HG03097 (cell line): ENCODE results near the gene PPM1E.

Source experiments
- ATAC-seq: cut with Tn5 transposase; IDR thresholded peaks from one replicate; pipeline ENCODE4 v1.9.1; 2021; ENCODE audit not compliant: unreplicated experiment, low FRiP score

The PPM1E gene

GRCh38 chr17:58993311-58993710 lies 237.7 kb downstream of the PPM1E start:
- no peak for ATAC-seq

- ATAC-seq: no peak
Observed at GRCh38 chr17:58995247-58995940, 239.7 kb downstream of the PPM1E start.

- no peak for ATAC-seq
Observed at GRCh38 chr17:58996968-58997367, 241.3 kb downstream of the PPM1E start.

- ATAC-seq: no peak
Observed at GRCh38 chr17:58997756-58998553, 242.3 kb downstream of the PPM1E start.

- ATAC-seq: no peak
Observed at GRCh38 chr17:58998871-58999270, 243.2 kb downstream of the PPM1E start.

- no peak for ATAC-seq
Observed at GRCh38 chr17:58999500-58999899, 243.8 kb downstream of the PPM1E start.

GRCh38 chr17:59000022-59000421 lies 244.4 kb downstream of the PPM1E start:
- no peak for ATAC-seq

GRCh38 chr17:59001158-59001814 lies 245.6 kb downstream of the PPM1E start:
- peak; percentile 68 for ATAC-seq

- ATAC-seq: no peak
Observed at GRCh38 chr17:59002126-59002525, 246.5 kb downstream of the PPM1E start.

GRCh38 chr17:59002848-59003247 lies 247.2 kb downstream of the PPM1E start:
- no peak for ATAC-seq

GRCh38 chr17:59003860-59004259 lies 248.2 kb downstream of the PPM1E start:
- no peak for ATAC-seq

- ATAC-seq: no peak
Observed at GRCh38 chr17:59004338-59005111, 248.9 kb downstream of the PPM1E start.

GRCh38 chr17:59007995-59008394 lies 252.3 kb downstream of the PPM1E start:
- ATAC-seq: no peak

- no peak for ATAC-seq
Observed at GRCh38 chr17:59008737-59009136, 253.1 kb downstream of the PPM1E start.

- no peak for ATAC-seq
Observed at GRCh38 chr17:59010026-59010425, 254.4 kb downstream of the PPM1E start.

- no peak for ATAC-seq
Observed at GRCh38 chr17:59011975-59012374, 256.3 kb downstream of the PPM1E start.

- ATAC-seq: no peak
Observed at GRCh38 chr17:59018019-59018418, 262.4 kb downstream of the PPM1E start.

GRCh38 chr17:59024916-59025315 lies 269.3 kb downstream of the PPM1E start:
- no peak for ATAC-seq

- no peak for ATAC-seq
Observed at GRCh38 chr17:59026176-59026939, 270.7 kb downstream of the PPM1E start.

- no peak for ATAC-seq
Observed at GRCh38 chr17:59027750-59028149, 272.1 kb downstream of the PPM1E start.
